HCT116 (cell line): ENCODE measurements around the gene THRB. TPM values are rescaled to one million over a fixed set of nuclear protein-coding genes. Genes with fewer than 3 reads are reported as not detected.

Source experiments
- ATAC-seq: fragments of 200-7000 bp; cut with Tn5 transposase; 2 replicates; pipeline ENCODE4 v1.9.1; 2020; ENCODE audit warnings: mild to moderate bottlenecking, moderate library complexity
- BruUV-seq: library from RNA; stranded (reverse); fragments of 400-500 nt; replicated peaks from 2 replicates; lab custom pipeline; 2021; lab: Mats Ljungman, UMichigan
- CTCF ChIA-PET: fragments of 300-600 bp; sonication (Branson Sonifier 250); formaldehyde crosslinking; loops from one replicate; lab custom pipeline; 2021; ENCODE audit warnings: antibody characterized with exemption; lab: Charles Lee
- POLR2A ChIA-PET: fragments of 300-600, 350-600 bp; sonication (Branson Sonifier 250); formaldehyde crosslinking; loops from one replicate; lab custom pipeline; 2021; ENCODE audit warnings: antibody characterized with exemption; lab: Charles Lee
- RAD21 ChIA-PET, 2 experiments: fragments of 300-600 bp; sonication (Branson Sonifier 250); formaldehyde crosslinking; loops; one replicate each; lab custom pipeline; 2023; ENCODE audit warnings: low total read pairs in 2 of 2; ENCODE audit not compliant: uncharacterized antibody in 2 of 2, unreplicated experiment in 2 of 2, low non-redundant PET in 1 of 2; lab: Charles Lee
- DNase-seq: peaks from one replicate; pipeline ENCODE4 v3.0.0-alpha.2; 2010; ENCODE audit warnings: low read depth, low spot score
- H2AFZ ChIP-seq: fragments of 200-600 bp; shearing (Covaris generic), sonication (generic); 2 replicates; pipeline ENCODE4 v1.6.1; 2017; ENCODE audit warnings: low read depth, mixed run types, mixed read lengths, antibody characterized with exemption, low read length; ENCODE audit not compliant: poor library complexity, severe bottlenecking
- H3K27ac ChIP-seq: 2 replicates; pipeline ENCODE4 v1.5.1; 2012; ENCODE audit warnings: low read depth, low read length
- H3K27me3 ChIP-seq: fragments of 200-600 bp; sonication (generic); 2 replicates; pipeline ENCODE4 v1.6.1; 2016; ENCODE audit warnings: mixed run types, low read length, mixed read lengths; ENCODE audit not compliant: insufficient read depth
- H3K36me3 ChIP-seq, 2 experiments: fragments of 200-500 bp in 1 of 2; fragments of 200-600 bp in 1 of 2; sonication (Bioruptor generic) in 1 of 2; sonication (generic) in 1 of 2; 2 replicates each; pipeline versions ENCODE4 v1.5.1 to v1.6.1; 2014 to 2016; ENCODE audit warnings: low read length in 2 of 2, inconsistent platforms in 1 of 2, mixed read lengths in 1 of 2, mixed run types in 1 of 2; ENCODE audit not compliant: insufficient read depth in 2 of 2, control insufficient read depth in 1 of 2
- H3K4me1 ChIP-seq, 2 experiments: fragments of 200-600 bp in 1 of 2; sonication (generic) in 1 of 2; 2 replicates each; pipeline versions ENCODE4 v1.5.1 to v1.6.1; 2012 to 2017; ENCODE audit warnings: low read length in 2 of 2, inconsistent platforms in 1 of 2, mild to moderate bottlenecking in 1 of 2, mixed read lengths in 1 of 2, mixed run types in 1 of 2, moderate library complexity in 1 of 2; ENCODE audit not compliant: insufficient read depth in 2 of 2, control insufficient read depth in 1 of 2
- H3K4me2 ChIP-seq: fragments of 200-600 bp; sonication (generic); 2 replicates; pipeline ENCODE4 v1.6.1; 2017; ENCODE audit warnings: mixed run types, low read length, mixed read lengths
- H3K4me3 ChIP-seq, 2 experiments: fragments of 200-600 bp in 1 of 2; sonication (generic) in 1 of 2; replicated peaks in 1 of 2; 2 replicates each; pipeline ENCODE4 v1.5.1; 2011 to 2016; ENCODE audit warnings: low read length in 2 of 2, control low read depth in 1 of 2, low read depth in 1 of 2, mild to moderate bottlenecking in 1 of 2, mixed read lengths in 1 of 2, mixed run types in 1 of 2
- H3K79me2 ChIP-seq: fragments of 200-600 bp; sonication (generic); 2 replicates; pipeline ENCODE4 v1.6.1; 2017; ENCODE audit warnings: mild to moderate bottlenecking, mixed run types, low read length, moderate library complexity, mixed read lengths; ENCODE audit not compliant: insufficient read depth
- H3K9ac ChIP-seq: fragments of 200-600 bp; sonication (generic); 2 replicates; pipeline ENCODE4 v1.6.1; 2016; ENCODE audit warnings: low read length, mixed read lengths
- H3K9me2 ChIP-seq: fragments of 200-600 bp; sonication (generic), shearing (Covaris generic); 2 replicates; pipeline ENCODE4 v1.6.1; 2017; ENCODE audit warnings: mixed run types, mild to moderate bottlenecking, moderate library complexity; ENCODE audit not compliant: insufficient read depth
- H3K9me3 ChIP-seq, 2 experiments: fragments of 200-500 bp in 1 of 2; fragments of 200-600 bp in 1 of 2; sonication (Bioruptor generic) in 1 of 2; sonication (generic) in 1 of 2; 2 replicates each; pipeline ENCODE4 v1.6.1; 2014 to 2017; ENCODE audit warnings: low read length in 2 of 2, mixed read lengths in 2 of 2, inconsistent platforms in 1 of 2, low read depth in 1 of 2, mild to moderate bottlenecking in 1 of 2, mixed run types in 1 of 2, moderate library complexity in 1 of 2; ENCODE audit not compliant: control insufficient read depth in 1 of 2, insufficient read depth in 1 of 2
- H4K20me1 ChIP-seq: fragments of 200-600 bp; sonication (generic), shearing (Covaris generic); 2 replicates; pipeline ENCODE4 v1.6.1; 2017; ENCODE audit warnings: mixed run types, mild to moderate bottlenecking, moderate library complexity; ENCODE audit not compliant: insufficient read depth
- EZH2 ChIP-seq: fragments of 200-600 bp; sonication (generic); IDR thresholded peaks from 2 replicates; pipeline ENCODE4 v1.6.1; 2017; ENCODE audit warnings: antibody characterized with exemption, mixed run types
- FOSL1 ChIP-seq: IDR thresholded peaks from 2 replicates; pipeline ENCODE4 v1.6.1; 2012; ENCODE audit warnings: low read depth
- JUND ChIP-seq: IDR thresholded peaks from 2 replicates; pipeline ENCODE4 v1.6.1; 2012
- POLR2A ChIP-seq: IDR thresholded peaks from 2 replicates; pipeline ENCODE4 v1.7.0; 2011; ENCODE audit warnings: borderline replicate concordance; ENCODE audit not compliant: insufficient read depth, insufficient read length; ENCODE audit errors: extremely low read depth
- RAD21 ChIP-seq: IDR thresholded peaks from 2 replicates; pipeline ENCODE4 v1.6.1; 2012; ENCODE audit warnings: low read depth, mild to moderate bottlenecking
- SIN3A ChIP-seq: IDR thresholded peaks from 2 replicates; pipeline ENCODE4 v1.6.1; 2012; ENCODE audit warnings: low read depth
- SP1 ChIP-seq: IDR thresholded peaks from 2 replicates; pipeline ENCODE4 v1.6.1; 2012; ENCODE audit warnings: low read depth
- TCF7L2 ChIP-seq: IDR thresholded peaks from 2 replicates; pipeline ENCODE4 v1.7.0; 2011; ENCODE audit warnings: borderline replicate concordance, inconsistent platforms; ENCODE audit not compliant: insufficient read depth, insufficient read length; ENCODE audit errors: extremely low read depth
- YY1 ChIP-seq: IDR thresholded peaks from 2 replicates; pipeline ENCODE4 v1.6.1; 2011; ENCODE audit warnings: low read length, low read depth, moderate library complexity, mild to moderate bottlenecking; ENCODE audit not compliant: insufficient replicate concordance; ENCODE audit errors: extremely low read depth
- intact Hi-C: fragments of 100-400 bp; cut with micrococcal nuclease; formaldehyde crosslinking; loops from 2 replicates; pipeline ENCODE4 v1.10.0; 2022
- total RNA-seq: library from RNA; stranded (reverse); gene quantifications from one replicate; pipeline ENCODE4 v1.2.1, GENCODE V29; 2021; ENCODE audit not compliant: unreplicated experiment
- TF ChIP-seq, protein P1 (sequence below): IDR thresholded peaks from 2 replicates; pipeline ENCODE4 v1.6.1; 2012
- TF ChIP-seq, protein P2 (sequence below): IDR thresholded peaks from 2 replicates; pipeline ENCODE4 v1.6.1; 2012
- TF ChIP-seq, protein P3 (sequence below): IDR thresholded peaks from 2 replicates; pipeline ENCODE4 v1.6.1; 2011; ENCODE audit warnings: mild to moderate bottlenecking, low read length, moderate library complexity; ENCODE audit not compliant: insufficient replicate concordance; ENCODE audit errors: extremely low read depth

Gene THRB
- total RNA-seq, 1 experiment from 2014 or later = 2.5 TPM

DNA sequence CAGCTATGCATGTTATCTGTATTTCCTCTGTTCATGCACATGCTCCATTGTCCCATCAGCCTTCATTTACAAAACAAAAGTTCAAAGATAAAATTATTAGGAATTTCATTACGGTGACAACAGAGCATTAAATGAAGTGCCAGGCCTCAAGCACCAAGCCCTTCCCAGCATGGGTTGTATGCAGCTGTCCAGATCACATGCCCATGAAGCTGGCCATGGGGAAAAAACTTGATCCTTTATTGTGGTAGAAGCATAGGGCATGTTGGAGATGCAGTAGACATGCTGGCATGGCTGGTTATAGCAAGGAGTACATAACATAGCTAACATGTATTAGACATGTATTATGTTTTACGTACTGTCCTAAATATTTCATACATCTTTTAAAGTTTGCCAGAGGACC is 4.1 kb upstream of the THRB start:
- POLR2A ChIA-PET = no interaction called here

More for the DNA sequence above, 4.1 kb upstream of the THRB start:
- Histone ChIP-seq H3K36me3 (no peaks in the 10 kb centered on the region), H2AFZ (no peak overlapping the region), H3K79me2 (no peaks in the 10 kb centered on the region), H3K27me3 (no peaks in the 10 kb centered on the region; the same call in 1 of the 2 replicates), H3K4me1 (peaks cover 8 to 25% of the 10 kb centered on the region in 2 experiments; a peak in 3 of 4 replicates), H3K9me3 (no peaks in the 10 kb centered on the region), H3K4me2 (no peak overlapping the region), H3K9ac (no peak overlapping the region), H3K27ac (no peak overlapping the region), H3K4me3 (no peak overlapping the region), H3K9me2 (no peaks in the 10 kb centered on the region), H4K20me1 (no peaks in the 10 kb centered on the region)
- intact Hi-C loops = no loop called here
- DNase-seq = no peak
- CTCF ChIA-PET = no interaction called here
- TF ChIP-seq FOSL1 (no peak), SIN3A (no peak), YY1 (no peak), TCF7L2 (no peak), POLR2A (no peak), JUND (no peak), RAD21 (no peak), EZH2 (no peak), SP1 (no peak)
- TF ChIP-seq, protein P1, sequence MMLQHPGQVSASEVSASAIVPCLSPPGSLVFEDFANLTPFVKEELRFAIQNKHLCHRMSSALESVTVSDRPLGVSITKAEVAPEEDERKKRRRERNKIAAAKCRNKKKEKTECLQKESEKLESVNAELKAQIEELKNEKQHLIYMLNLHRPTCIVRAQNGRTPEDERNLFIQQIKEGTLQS = no peak
- TF ChIP-seq, protein P2, sequence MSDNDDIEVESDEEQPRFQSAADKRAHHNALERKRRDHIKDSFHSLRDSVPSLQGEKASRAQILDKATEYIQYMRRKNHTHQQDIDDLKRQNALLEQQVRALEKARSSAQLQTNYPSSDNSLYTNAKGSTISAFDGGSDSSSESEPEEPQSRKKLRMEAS = no peak
- TF ChIP-seq, protein P3, sequence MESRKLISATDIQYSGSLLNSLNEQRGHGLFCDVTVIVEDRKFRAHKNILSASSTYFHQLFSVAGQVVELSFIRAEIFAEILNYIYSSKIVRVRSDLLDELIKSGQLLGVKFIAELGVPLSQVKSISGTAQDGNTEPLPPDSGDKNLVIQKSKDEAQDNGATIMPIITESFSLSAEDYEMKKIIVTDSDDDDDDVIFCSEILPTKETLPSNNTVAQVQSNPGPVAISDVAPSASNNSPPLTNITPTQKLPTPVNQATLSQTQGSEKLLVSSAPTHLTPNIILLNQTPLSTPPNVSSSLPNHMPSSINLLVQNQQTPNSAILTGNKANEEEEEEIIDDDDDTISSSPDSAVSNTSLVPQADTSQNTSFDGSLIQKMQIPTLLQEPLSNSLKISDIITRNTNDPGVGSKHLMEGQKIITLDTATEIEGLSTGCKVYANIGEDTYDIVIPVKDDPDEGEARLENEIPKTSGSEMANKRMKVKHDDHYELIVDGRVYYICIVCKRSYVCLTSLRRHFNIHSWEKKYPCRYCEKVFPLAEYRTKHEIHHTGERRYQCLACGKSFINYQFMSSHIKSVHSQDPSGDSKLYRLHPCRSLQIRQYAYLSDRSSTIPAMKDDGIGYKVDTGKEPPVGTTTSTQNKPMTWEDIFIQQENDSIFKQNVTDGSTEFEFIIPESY = no peak
- RAD21 ChIA-PET = no interaction called here
- ATAC-seq = no peak
- BruUV-seq = no TSS peak
